Measurements from ENCODE around the gene WDR64.

DNA sequence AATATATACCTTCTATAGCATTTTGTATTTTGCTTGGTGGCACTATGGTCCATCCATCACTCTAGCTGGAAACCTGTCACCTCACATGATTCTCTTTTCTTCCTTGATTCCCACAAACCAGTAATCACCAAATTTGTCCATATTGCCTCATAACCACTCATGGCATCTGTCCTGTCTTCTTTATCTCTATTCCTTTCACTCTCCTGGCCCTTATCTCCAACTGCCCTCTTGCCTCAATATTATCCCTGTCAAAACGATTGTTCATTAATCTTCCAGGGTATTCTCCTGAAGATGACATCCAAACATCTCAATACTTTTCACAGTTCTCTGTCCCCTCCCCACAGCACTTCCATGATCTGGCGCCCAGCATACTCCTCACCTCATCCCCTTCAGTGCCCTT, 46.1 kb downstream of the WDR64 start:
- TF ChIP-seq, protein P1, sequence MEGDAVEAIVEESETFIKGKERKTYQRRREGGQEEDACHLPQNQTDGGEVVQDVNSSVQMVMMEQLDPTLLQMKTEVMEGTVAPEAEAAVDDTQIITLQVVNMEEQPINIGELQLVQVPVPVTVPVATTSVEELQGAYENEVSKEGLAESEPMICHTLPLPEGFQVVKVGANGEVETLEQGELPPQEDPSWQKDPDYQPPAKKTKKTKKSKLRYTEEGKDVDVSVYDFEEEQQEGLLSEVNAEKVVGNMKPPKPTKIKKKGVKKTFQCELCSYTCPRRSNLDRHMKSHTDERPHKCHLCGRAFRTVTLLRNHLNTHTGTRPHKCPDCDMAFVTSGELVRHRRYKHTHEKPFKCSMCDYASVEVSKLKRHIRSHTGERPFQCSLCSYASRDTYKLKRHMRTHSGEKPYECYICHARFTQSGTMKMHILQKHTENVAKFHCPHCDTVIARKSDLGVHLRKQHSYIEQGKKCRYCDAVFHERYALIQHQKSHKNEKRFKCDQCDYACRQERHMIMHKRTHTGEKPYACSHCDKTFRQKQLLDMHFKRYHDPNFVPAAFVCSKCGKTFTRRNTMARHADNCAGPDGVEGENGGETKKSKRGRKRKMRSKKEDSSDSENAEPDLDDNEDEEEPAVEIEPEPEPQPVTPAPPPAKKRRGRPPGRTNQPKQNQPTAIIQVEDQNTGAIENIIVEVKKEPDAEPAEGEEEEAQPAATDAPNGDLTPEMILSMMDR (IDR thresholded peaks at IDR 0.05), result no peak
- TF ChIP-seq POLR2A (IDR thresholded peaks at IDR 0.05), result no peak
